MCF 10A (cell line): ENCODE measurements around the gene FAM151B. TPM values are rescaled to one million over a fixed set of nuclear protein-coding genes. Genes with fewer than 3 reads are reported as not detected.
"Not testable (repeated sequence)": the region's sequence is repeated elsewhere in the genome, so short reads cannot be mapped to it uniquely, and the experiment has no call there.

ENCODE experiments used
- BruUV-seq: library from RNA; stranded (reverse); fragments of 400-500 nt; replicated peaks from 2 replicates; lab custom pipeline; 2021; lab: Mats Ljungman, UMichigan
- CTCF ChIA-PET: fragments of 300-600 bp; sonication (Branson Sonifier 250); formaldehyde crosslinking; extraction: SDS; loops from one replicate; lab custom pipeline; 2021; ENCODE audit warnings: antibody characterized with exemption, inconsistent platforms; lab: Yijun Ruan, JAX
- POLR2A ChIA-PET: fragments of 300-600, 350-650 bp; sonication (Branson Sonifier 250); formaldehyde crosslinking; extraction: SDS; loops from one replicate; lab custom pipeline; 2020; ENCODE audit warnings: antibody characterized with exemption, inconsistent platforms; lab: Yijun Ruan, JAX
- DNase-seq: peaks from one replicate; pipeline ENCODE4 v3.0.0-alpha.2; 2018; ENCODE audit not compliant: unreplicated experiment
- H3K27ac Mint-ChIP-seq: one replicate; pipeline ENCODE4 v1.8.0; 2022; ENCODE audit warnings: mild to moderate bottlenecking, low read depth, mixed read lengths; ENCODE audit not compliant: unreplicated experiment
- H3K27me3 Mint-ChIP-seq: one replicate; pipeline ENCODE4 v1.8.0; 2022; ENCODE audit warnings: mixed read lengths; ENCODE audit not compliant: insufficient read depth, unreplicated experiment
- H3K36me3 Mint-ChIP-seq: one replicate; pipeline ENCODE4 v1.8.0; 2022; ENCODE audit warnings: mild to moderate bottlenecking, moderate library complexity, mixed read lengths; ENCODE audit not compliant: insufficient read depth, unreplicated experiment
- H3K4me1 Mint-ChIP-seq: one replicate; pipeline ENCODE4 v1.8.0; 2022; ENCODE audit warnings: mixed read lengths; ENCODE audit not compliant: insufficient read depth, unreplicated experiment
- H3K4me3 Mint-ChIP-seq: one replicate; pipeline ENCODE4 v1.8.0; 2022; ENCODE audit warnings: mild to moderate bottlenecking, moderate library complexity, mixed read lengths; ENCODE audit not compliant: unreplicated experiment
- H3K9me3 Mint-ChIP-seq: one replicate; pipeline ENCODE4 v1.8.0; 2022; ENCODE audit warnings: mixed read lengths; ENCODE audit not compliant: unreplicated experiment
- intact Hi-C: fragments of 100-400 bp; cut with micrococcal nuclease; formaldehyde crosslinking; loops from 2 replicates; pipeline ENCODE4 v1.14.1; 2022
- total RNA-seq: library from RNA; stranded (reverse); gene quantifications from 2 replicates; pipeline ENCODE4 v1.2.3, GENCODE V29; 2022
- TF ChIP-seq, protein P1 (sequence below): fragments of 200-600 bp; IDR thresholded peaks from one replicate; pipeline ENCODE4 v1.8.0; 2022; ENCODE audit warnings: antibody characterized with exemption, mild to moderate bottlenecking; ENCODE audit not compliant: unreplicated experiment

Gene FAM151B
- total RNA-seq, 1 experiment from 2014 or later, result 1.8 TPM

DNA sequence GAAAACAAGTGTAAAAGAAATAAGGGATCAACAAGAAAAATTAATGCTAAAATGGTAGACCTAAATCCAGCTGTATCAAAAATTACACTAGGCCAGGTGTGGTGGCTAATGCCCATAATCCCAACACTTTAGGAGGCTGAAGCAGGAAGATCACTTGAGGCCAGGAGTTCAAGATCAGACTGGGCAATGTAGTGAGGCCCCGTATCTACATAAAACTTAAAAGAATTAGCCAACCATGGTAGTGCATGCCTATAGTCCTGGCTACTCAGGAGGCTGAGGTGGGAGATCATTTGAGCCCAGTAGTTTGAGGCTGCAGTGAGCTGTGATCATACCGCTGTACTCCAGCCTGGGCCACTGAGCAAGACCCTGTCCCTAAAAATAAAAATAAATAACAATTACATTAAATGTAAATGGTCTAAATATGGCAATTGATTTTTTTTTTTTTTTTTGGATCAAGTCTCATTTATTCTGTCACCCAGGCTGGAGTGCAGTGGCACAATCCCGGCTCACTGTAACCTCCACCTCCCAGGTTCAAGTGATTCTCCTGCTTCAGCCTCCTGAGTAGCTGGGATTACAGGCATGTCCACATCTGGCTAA lies 4.2 kb upstream of the FAM151B start:
- POLR2A ChIA-PET, result interaction anchor here (0.8 to 1.0 kb wide), 2 partner anchors 17 to 175 kb away, joined by 3 read pairs; no protein-coding TSS in a partner anchor
- Mint-ChIP-seq H3K9me3 (peaks cover 6% of the 10 kb centered on the region), H3K4me1 (peaks cover 18% of the 10 kb centered on the region), H3K27me3 (no peaks in the 10 kb centered on the region), H3K36me3 (peaks cover 81% of the 10 kb centered on the region), H3K4me3 (no peak overlapping the region), H3K27ac (no peak overlapping the region)
- TF ChIP-seq, protein P1, sequence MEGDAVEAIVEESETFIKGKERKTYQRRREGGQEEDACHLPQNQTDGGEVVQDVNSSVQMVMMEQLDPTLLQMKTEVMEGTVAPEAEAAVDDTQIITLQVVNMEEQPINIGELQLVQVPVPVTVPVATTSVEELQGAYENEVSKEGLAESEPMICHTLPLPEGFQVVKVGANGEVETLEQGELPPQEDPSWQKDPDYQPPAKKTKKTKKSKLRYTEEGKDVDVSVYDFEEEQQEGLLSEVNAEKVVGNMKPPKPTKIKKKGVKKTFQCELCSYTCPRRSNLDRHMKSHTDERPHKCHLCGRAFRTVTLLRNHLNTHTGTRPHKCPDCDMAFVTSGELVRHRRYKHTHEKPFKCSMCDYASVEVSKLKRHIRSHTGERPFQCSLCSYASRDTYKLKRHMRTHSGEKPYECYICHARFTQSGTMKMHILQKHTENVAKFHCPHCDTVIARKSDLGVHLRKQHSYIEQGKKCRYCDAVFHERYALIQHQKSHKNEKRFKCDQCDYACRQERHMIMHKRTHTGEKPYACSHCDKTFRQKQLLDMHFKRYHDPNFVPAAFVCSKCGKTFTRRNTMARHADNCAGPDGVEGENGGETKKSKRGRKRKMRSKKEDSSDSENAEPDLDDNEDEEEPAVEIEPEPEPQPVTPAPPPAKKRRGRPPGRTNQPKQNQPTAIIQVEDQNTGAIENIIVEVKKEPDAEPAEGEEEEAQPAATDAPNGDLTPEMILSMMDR, result no peak
- BruUV-seq, result no TSS peak
- DNase-seq, result no peak
- CTCF ChIA-PET, result interaction anchor here (0.6 to 3.8 kb wide), 4 partner anchors 10 to 973 kb away, joined by 3 to 35 read pairs (median 10); no protein-coding TSS in a partner anchor
- intact Hi-C loops, result no loop called here

DNA sequence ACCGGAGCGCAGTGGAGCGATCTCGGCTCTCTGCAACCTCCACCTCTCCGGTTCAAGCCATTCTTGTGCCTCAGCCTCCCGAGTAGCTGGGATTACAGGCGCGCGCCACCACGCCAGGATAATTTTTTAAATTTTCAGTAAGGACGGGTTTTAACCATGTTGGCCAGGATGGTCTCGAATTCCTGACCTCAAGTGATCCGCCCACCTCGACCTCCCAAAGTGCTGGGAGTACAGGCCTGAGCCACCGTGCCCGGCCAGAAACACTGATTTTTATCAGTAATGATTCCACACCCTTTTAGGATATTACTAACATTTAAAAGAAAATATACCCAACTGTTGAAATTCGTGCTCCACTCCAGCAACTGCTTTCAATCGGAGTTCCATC lies 464 bp upstream of the FAM151B start:
- H3K27me3 Mint-ChIP-seq, result no peaks in the 10 kb centered on the region
- peak overlapping the region; percentile 95 for H3K4me3 Mint-ChIP-seq
- no TSS peak for BruUV-seq
- no peak for DNase-seq
- TF ChIP-seq, protein P1, result no peak
- intact Hi-C loops, result loop anchor here (5.0 kb wide), 1 partner anchor 680 kb away; no protein-coding TSS in a partner anchor
- CTCF ChIA-PET, result interaction anchor here (0.5 to 1.0 kb wide), 3 partner anchors 184 to 541 kb away, joined by 3 to 5 read pairs (median 3); no protein-coding TSS in a partner anchor
- peak overlapping the region; percentile 94 for H3K27ac Mint-ChIP-seq
- peaks cover 47% of the 10 kb centered on the region for H3K36me3 Mint-ChIP-seq
- POLR2A ChIA-PET, result interaction anchor here (1.0 to 3.0 kb wide), 8 partner anchors 9 to 231 kb away, joined by 3 to 52 read pairs (median 6); partner anchors contain the start of genes DHFR, MSH3, SERINC5 and ZFYVE16
- peaks cover 17% of the 10 kb centered on the region for H3K4me1 Mint-ChIP-seq
- peaks cover 6% of the 10 kb centered on the region for H3K9me3 Mint-ChIP-seq

DNA sequence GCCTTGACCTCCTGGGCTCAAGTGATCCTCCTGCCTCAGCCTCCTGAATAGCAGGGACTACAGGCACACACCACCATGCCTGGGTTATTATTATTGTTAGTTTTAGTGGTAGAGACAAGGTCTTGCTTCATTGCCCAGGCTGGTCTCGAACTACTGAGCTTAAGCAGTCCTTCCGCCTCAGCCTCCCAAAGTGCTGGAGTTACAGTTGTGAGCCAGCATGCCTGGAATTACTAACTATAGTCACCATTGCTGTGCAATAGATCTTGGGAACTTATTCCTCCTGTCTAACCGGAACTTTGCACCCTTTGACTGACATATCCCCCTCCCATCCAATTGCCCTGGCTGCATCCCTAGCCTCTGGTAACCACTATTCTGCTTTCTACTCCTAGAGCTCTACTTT lies 3.4 kb downstream of the FAM151B start:
- H3K9me3 Mint-ChIP-seq, result no peaks in the 10 kb centered on the region
- POLR2A ChIA-PET, result no interaction called here
- intact Hi-C loops, result no loop called here
- DNase-seq, result no peak
- no TSS peak for BruUV-seq
- TF ChIP-seq, protein P1, result no peak
- H3K4me1 Mint-ChIP-seq, result peaks cover 17% of the 10 kb centered on the region
- no peaks in the 10 kb centered on the region for H3K27me3 Mint-ChIP-seq
- peaks cover 12% of the 10 kb centered on the region for H3K36me3 Mint-ChIP-seq
- H3K4me3 Mint-ChIP-seq, result no peak overlapping the region
- H3K27ac Mint-ChIP-seq, result no peak overlapping the region
- CTCF ChIA-PET, result no interaction called here

DNA sequence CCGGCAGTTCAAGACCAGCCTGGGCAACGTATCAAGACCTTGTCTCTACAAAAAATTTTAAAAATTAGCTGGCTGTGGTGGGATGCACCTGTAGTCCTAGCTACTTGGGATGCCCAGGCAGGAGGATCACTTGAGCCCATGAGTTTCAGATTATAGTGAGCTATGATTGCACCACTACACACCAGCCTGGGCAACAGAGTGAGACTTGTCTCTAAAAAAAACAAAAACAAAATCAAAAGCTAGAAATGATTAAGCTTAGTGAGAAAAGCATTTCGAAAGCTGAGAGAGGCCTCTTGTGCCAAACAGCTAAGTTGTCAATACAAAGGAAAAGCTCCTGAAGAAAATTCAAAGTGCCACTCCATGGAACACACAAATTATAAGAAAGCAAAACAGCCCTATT lies 4.8 kb downstream of the FAM151B start:
- TF ChIP-seq, protein P1, result no peak
- Mint-ChIP-seq H3K27ac (no peak overlapping the region), H3K27me3 (no peaks in the 10 kb centered on the region), H3K4me1 (peaks cover 7% of the 10 kb centered on the region), H3K4me3 (no peak overlapping the region), H3K36me3 (peaks cover 2% of the 10 kb centered on the region), H3K9me3 (no peaks in the 10 kb centered on the region)
- DNase-seq, result no peak
- ChIA-PET POLR2A (no interaction called here), CTCF (interaction anchor here (3.2 kb wide), 1 partner anchor 11 kb away, joined by 17 read pairs; no protein-coding TSS in a partner anchor)
- no TSS peak for BruUV-seq
- intact Hi-C loops, result no loop called here

DNA sequence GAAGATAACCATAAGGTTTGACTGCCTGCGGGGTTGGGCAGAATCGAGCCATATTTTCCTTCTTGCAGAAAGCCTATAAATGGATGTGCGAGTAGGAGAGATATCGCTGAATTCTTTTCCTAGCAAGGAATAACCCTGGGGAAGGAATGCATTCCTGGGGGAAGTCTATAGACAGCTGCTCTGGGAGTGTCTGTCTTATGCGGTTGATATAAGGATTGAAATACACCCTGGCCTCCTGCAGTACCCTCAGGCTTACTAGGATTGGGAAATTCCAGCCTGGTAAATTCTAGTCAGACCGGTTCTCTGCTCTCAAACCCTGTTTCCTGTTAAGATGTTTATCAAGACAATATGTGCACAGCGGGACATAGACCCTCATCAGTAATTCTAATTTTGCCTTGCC lies 5.5 kb downstream of the FAM151B start:
- DNase-seq, intact Hi-C loops, POLR2A ChIA-PET, H3K9me3 Mint-ChIP-seq, H3K36me3 Mint-ChIP-seq, H3K27me3 Mint-ChIP-seq, H3K27ac Mint-ChIP-seq, H3K4me1 Mint-ChIP-seq, H3K4me3 Mint-ChIP-seq, BruUV-seq: not testable (repeated sequence)
- CTCF ChIA-PET, result interaction anchor here (0.6 to 3.2 kb wide), 2 partner anchors 12 to 47 kb away, joined by 3 to 17 read pairs; no protein-coding TSS in a partner anchor
